HepG2 (cell line): ENCODE measurements around the gene HARS2. TPM values are rescaled to one million over a fixed set of nuclear protein-coding genes. Genes with fewer than 3 reads are reported as not detected.

Experiments
- ATAC-seq: fragments of 200-7000 bp; cut with Tn5 transposase; 3 replicates; pipeline ENCODE4 v1.9.1; 2020; ENCODE audit warnings: mild to moderate bottlenecking, moderate library complexity
- BruUV-seq: library from RNA; stranded (reverse); fragments of 400-500 nt; replicated peaks from 2 replicates; lab custom pipeline; 2021; lab: Mats Ljungman, UMichigan
- CTCF ChIA-PET: fragments of 300-600 bp; formaldehyde crosslinking; extraction: SDS; loops from one replicate; lab custom pipeline; 2021; ENCODE audit warnings: low total read pairs, inconsistent platforms, low intra/inter-chr PET ratio; lab: Yijun Ruan, JAX
- POLR2A ChIA-PET: fragments of 350-600 bp; sonication (Branson Sonifier 250); formaldehyde crosslinking; loops from one replicate; lab custom pipeline; 2020; ENCODE audit warnings: antibody characterized with exemption, inconsistent platforms; lab: Yijun Ruan, JAX
- DNase-seq: peaks from one replicate; pipeline ENCODE4 v3.0.0-alpha.2; 2015; ENCODE audit warnings: low spot score
- FAIRE-seq: peaks from 3 replicates; lab custom pipeline; 2011; peaks lifted over from hg19 to GRCh38; lab: Jason Lieb, UNC
- H2AFZ ChIP-seq: one replicate; pipeline ENCODE4 v1.6.1; 2011; ENCODE audit warnings: low read length, inconsistent platforms
- H3K27ac ChIP-seq: fragments of 300-600 bp; 3 replicates; pipeline ENCODE4 v1.8.0; 2011; ENCODE audit warnings: mixed run types, mild to moderate bottlenecking, mixed read lengths, low read length, inconsistent platforms; ENCODE audit not compliant: insufficient read depth; ENCODE audit errors: extremely low read length
- H3K27me3 ChIP-seq, 2 experiments: fragments of 200-600 bp in 1 of 2; 2 replicates in 1 of 2; 3 replicates in 1 of 2; pipeline versions ENCODE4 v1.6.0 to v1.8.0; 2011; ENCODE audit warnings: low read length in 2 of 2, mild to moderate bottlenecking in 2 of 2, moderate library complexity in 2 of 2, inconsistent platforms in 1 of 2; ENCODE audit not compliant: insufficient read depth in 2 of 2, control insufficient read depth in 1 of 2
- H3K36me3 ChIP-seq, 2 experiments: fragments of 200-600 bp in 1 of 2; replicated peaks in 1 of 2; 2 replicates in 1 of 2; 3 replicates in 1 of 2; pipeline versions ENCODE4 v1.5.1 to v1.8.0; 2011; ENCODE audit warnings: low read length in 2 of 2, inconsistent platforms in 1 of 2; ENCODE audit not compliant: insufficient read depth in 2 of 2, control insufficient read depth in 1 of 2
- H3K4me1 ChIP-seq: 2 replicates; pipeline ENCODE4 v1.5.1; 2012; ENCODE audit warnings: low read length, inconsistent platforms; ENCODE audit not compliant: insufficient read depth
- H3K4me2 ChIP-seq: 2 replicates; pipeline ENCODE4 v1.6.0; 2011; ENCODE audit warnings: low read depth, low read length, inconsistent platforms
- H3K4me3 ChIP-seq, 3 experiments: fragments of 200-600 bp in 1 of 3; sonication (generic), shearing (Covaris generic) in 1 of 3; replicated peaks in 1 of 3; 2 replicates each; pipeline ENCODE4 v1.5.1; 2011 to 2016; ENCODE audit warnings: low read length in 3 of 3, inconsistent platforms in 2 of 3, low read depth in 2 of 3, mild to moderate bottlenecking in 2 of 3, control low read depth in 1 of 3, mixed read lengths in 1 of 3; ENCODE audit not compliant: insufficient read depth in 1 of 3
- H3K79me2 ChIP-seq: one replicate; pipeline ENCODE4 v1.6.1; 2011; ENCODE audit warnings: low read length, inconsistent platforms; ENCODE audit not compliant: insufficient read depth
- H3K9ac ChIP-seq: 2 replicates; pipeline ENCODE4 v1.6.0; 2011; ENCODE audit warnings: mild to moderate bottlenecking, low read depth, low read length, inconsistent platforms; ENCODE audit not compliant: insufficient read depth
- H3K9me3 ChIP-seq: 2 replicates; pipeline ENCODE4 v1.5.1; 2012; ENCODE audit warnings: mild to moderate bottlenecking, low read length
- H4K20me1 ChIP-seq: 2 replicates; pipeline ENCODE4 v1.6.0; 2011; ENCODE audit warnings: inconsistent platforms, mild to moderate bottlenecking, low read length, moderate library complexity; ENCODE audit not compliant: insufficient read depth
- ATRX ChIP-seq: sonication (generic); formaldehyde crosslinking; IDR thresholded peaks from 2 replicates; pipeline ENCODE4 v1.4.0; 2020; ENCODE audit warnings: missing genetic modification reagents, borderline replicate concordance
- FOXJ3 ChIP-seq: sonication (generic); formaldehyde crosslinking; IDR thresholded peaks from 2 replicates; pipeline ENCODE4 v1.4.0; 2020; ENCODE audit warnings: missing genetic modification reagents, mild to moderate bottlenecking, borderline replicate concordance
- GPN1 ChIP-seq: sonication (generic); formaldehyde crosslinking; IDR thresholded peaks from 2 replicates; pipeline ENCODE4 v1.5.1; 2020; ENCODE audit warnings: missing genetic modification reagents, borderline replicate concordance
- GTF3A ChIP-seq: sonication (generic); formaldehyde crosslinking; conservative IDR thresholded peaks from 2 replicates; pipeline ENCODE4 v1.4.0; 2020; ENCODE audit warnings: mild to moderate bottlenecking, missing genetic modification reagents
- NFIC ChIP-seq: IDR thresholded peaks from 2 replicates; pipeline ENCODE4 v1.6.1; 2012; ENCODE audit warnings: mild to moderate bottlenecking, low read length, inconsistent platforms
- RBFOX2 ChIP-seq: fragments of 200-400 bp; formaldehyde crosslinking; IDR thresholded peaks from 2 replicates; pipeline ENCODE4 v1.6.1; 2017; ENCODE audit warnings: low read depth, mild to moderate bottlenecking, low read length
- SMARCC2 ChIP-seq: fragments of 450-650 bp; IDR thresholded peaks from 2 replicates; pipeline ENCODE4 v1.6.1; 2017; ENCODE audit warnings: antibody characterized with exemption, mild to moderate bottlenecking
- ZFY ChIP-seq: sonication (generic); formaldehyde crosslinking; IDR thresholded peaks from 2 replicates; pipeline ENCODE4 v1.4.0; 2020; ENCODE audit warnings: missing genetic modification reagents
- WGBS: methylation state at CpG from one replicate; pipeline ENCODE4 v1.1.6; 2017; ENCODE audit warnings: low lambda C conversion rate; 5-methylcytosine and 5-hydroxymethylcytosine counted together
- in situ Hi-C: cut with HindIII; loops from 2 replicates; pipeline ENCODE4 v1.10.0; 2017; ENCODE audit warnings: low pct_unique_long_range_greater_than_20kb; ENCODE audit not compliant: extremely low pct_ligation_motif_present
- intact Hi-C: fragments of 100-400 bp; cut with micrococcal nuclease; formaldehyde crosslinking; loops from one replicate; pipeline ENCODE4 v1.10.0; 2022; ENCODE audit not compliant: unreplicated experiment
- polyA plus RNA-seq, 8 experiments: library from polyadenylated mRNA; depleted of rRNA in 3 of 8; stranded (reverse) in 7 of 8; unstranded in 1 of 8; fragments of >200 nt; fragmentation: Illumina TruSeq in 4 of 8; extraction: Trizol in 4 of 8; gene quantifications; 2 replicates each; pipeline versions ENCODE4 v1.2.1 to v1.2.3, GENCODE V29; 2011 to 2016; ENCODE audit warnings: low read depth in 4 of 8, missing spikeins in 1 of 8, mixed read lengths in 1 of 8; ENCODE audit not compliant: insufficient read depth in 1 of 8
- total RNA-seq, 5 experiments: library from RNA; depleted of rRNA; stranded (reverse); fragments of >200 nt; fragmentation: Illumina TruSeq; extraction: Trizol; gene quantifications; 2 replicates each; pipeline ENCODE4 v1.2.3, GENCODE V29; 2016; ENCODE audit warnings: low read depth in 1 of 5
- TF ChIP-seq, protein P1 (sequence below): sonication (generic); formaldehyde crosslinking; IDR thresholded peaks from 2 replicates; pipeline ENCODE4 v1.8.1; 2023; ENCODE audit warnings: mild to moderate bottlenecking, missing genetic modification reagents
- TF ChIP-seq, protein P2 (sequence below): IDR thresholded peaks from 2 replicates; pipeline ENCODE4 v1.6.1; 2016; ENCODE audit warnings: mild to moderate bottlenecking, missing biosample characterization, missing genetic modification reagents
- TF ChIP-seq, protein P3 (sequence below): IDR thresholded peaks from 2 replicates; pipeline ENCODE4 v1.6.1; 2016; ENCODE audit warnings: missing compliant biosample characterization, missing genetic modification reagents, borderline replicate concordance

Gene HARS2
- total and polyA plus RNA-seq, 2 of the 13 experiments (the other 11 are each of a cell fraction or from before 2014, with no cell fraction given) = 17.9 to 25.8 TPM

DNA sequence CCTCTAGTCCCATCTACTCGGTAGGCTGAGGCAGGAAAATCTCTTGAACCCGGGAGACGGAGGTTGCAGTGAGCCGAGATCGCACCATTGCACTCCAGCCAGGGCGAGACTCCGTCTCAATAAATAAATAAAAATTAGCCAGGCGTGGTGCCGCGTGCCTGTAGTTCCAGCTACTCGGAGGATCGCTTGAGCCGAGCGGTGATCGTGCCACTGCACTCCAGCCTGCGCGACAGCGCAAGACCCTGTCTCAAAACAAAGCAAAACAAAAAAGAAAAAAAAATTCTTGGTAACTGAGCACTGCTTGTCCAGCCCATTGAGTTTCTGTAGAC is 27.3 kb upstream of the HARS2 start:
- H3K79me2 ChIP-seq = peaks cover 22% of the 10 kb centered on the region
- in situ Hi-C loops = no loop called here
- intact Hi-C loops = loop anchor here (1.0 kb wide), 2 partner anchors 27 to 89 kb away; partner anchors contain the start of genes HARS1 and HARS2
- FAIRE-seq (no peak), DNase-seq (no peak), ATAC-seq (no peak)
- ChIA-PET POLR2A (interaction anchor here (1.0 to 4.9 kb wide), 8 partner anchors 17 to 116 kb away, joined by 3 to 48 read pairs (median 5); partner anchors contain the start of genes EIF4EBP3, HARS1, HARS2 and IK), CTCF (no interaction called here)
- no peaks in the 10 kb centered on the region for H3K9me3 ChIP-seq
- peaks cover 32 to 60% of the 10 kb centered on the region in 2 experiments; a peak in 4 of 5 replicates for H3K36me3 ChIP-seq
- peak overlapping the region; percentile 75 to 100 (median 91); a peak in 5 of 6 replicates for H3K4me3 ChIP-seq
- H3K27me3 ChIP-seq = no peaks in the 10 kb centered on the region; a peak in 1 of 5 replicates
- no peak overlapping the region for H2AFZ ChIP-seq
- 65% methylated on average over 18 of the region's 18 CpGs for WGBS
- BruUV-seq = no TSS peak
- H3K9ac ChIP-seq = peak overlapping the region; percentile 82
- TF ChIP-seq ZFY (CRISPR knock-in tag) = no peak
- TF ChIP-seq, protein P1, sequence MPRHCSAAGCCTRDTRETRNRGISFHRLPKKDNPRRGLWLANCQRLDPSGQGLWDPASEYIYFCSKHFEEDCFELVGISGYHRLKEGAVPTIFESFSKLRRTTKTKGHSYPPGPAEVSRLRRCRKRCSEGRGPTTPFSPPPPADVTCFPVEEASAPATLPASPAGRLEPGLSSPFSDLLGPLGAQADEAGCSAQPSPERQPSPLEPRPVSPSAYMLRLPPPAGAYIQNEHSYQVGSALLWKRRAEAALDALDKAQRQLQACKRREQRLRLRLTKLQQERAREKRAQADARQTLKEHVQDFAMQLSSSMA (CRISPR knock-in tag) = peak; percentile 6; the same call in 1 of the 2 replicates
- 0 out of 2 replicates have a peak, but pooled peaks have one; percentile 27 for TF ChIP-seq FOXJ3 (CRISPR knock-in tag)
- peak overlapping the region; percentile 76 for H3K27ac ChIP-seq
- no peaks in the 10 kb centered on the region for H4K20me1 ChIP-seq
- H3K4me1 ChIP-seq = peaks cover 28% of the 10 kb centered on the region
- peak overlapping the region; percentile 82 for H3K4me2 ChIP-seq

DNA sequence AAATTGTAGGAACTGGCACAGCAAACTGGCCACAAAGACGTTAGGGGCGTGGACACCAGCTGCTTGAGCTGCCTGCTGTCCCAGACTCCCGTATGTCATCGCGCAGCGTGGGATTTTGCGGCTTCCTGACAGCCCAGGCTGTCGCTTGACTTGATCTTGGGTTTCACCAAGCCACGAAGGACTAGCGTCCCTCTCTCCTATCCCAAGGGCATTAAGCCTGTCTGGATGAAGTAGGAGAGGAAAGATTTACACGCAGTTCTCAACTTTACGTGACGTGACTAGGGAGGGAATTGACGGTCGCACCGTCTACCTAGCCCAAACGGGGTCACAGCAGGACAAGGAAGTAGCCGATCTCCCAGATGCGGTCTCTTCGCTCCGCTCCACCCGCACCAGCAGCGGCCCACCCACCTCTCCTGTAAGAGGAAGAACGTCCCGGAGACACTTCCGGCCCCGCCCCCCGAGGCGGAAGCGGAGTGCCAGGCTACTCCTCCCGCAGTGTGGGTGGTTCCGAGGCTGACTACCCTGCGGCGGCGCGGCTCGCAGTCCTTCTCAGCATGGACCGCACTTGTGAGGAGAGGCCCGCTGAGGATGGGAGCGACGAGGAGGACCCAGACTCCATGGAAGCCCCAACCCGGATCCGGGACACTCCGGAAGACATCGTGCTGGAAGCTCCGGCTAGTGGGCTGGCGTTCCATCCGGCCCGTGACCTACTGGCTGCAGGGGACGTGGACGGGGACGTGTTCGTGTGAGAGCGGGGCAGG is 26.7 kb upstream of the HARS2 start, which contains the start of gene WDR55:
Gene WDR55 (plus strand): TSS at position 546 of the 761 bp plus-strand sequence. CDS start 9 bp downstream, at position 555.
- Histone ChIP-seq H3K27ac (peak within 1 kb of the TSS; percentile 76), H4K20me1 (no peaks in the 10 kb centered on the region), H3K79me2 (peaks cover 22% of the 10 kb centered on the region), H3K9me3 (no peaks in the 10 kb centered on the region), H3K4me2 (peak within 1 kb of the TSS; percentile 82), H3K4me1 (peaks cover 28% of the 10 kb centered on the region), H2AFZ (peak within 1 kb of the TSS; percentile 98), H3K9ac (peak within 1 kb of the TSS; percentile 82), H3K4me3 (peak within 1 kb of the TSS; percentile 75 to 100 (median 91)), H3K27me3 (no peaks in the 10 kb centered on the region; a peak in 1 of 5 replicates), H3K36me3 (peaks cover 27 to 60% of the 10 kb centered on the region in 2 experiments; a peak in 4 of 5 replicates)
- peak; percentile 88 for FAIRE-seq
- peak; percentile 99 for ATAC-seq
- TSS peak; percentile 85 for BruUV-seq
- WGBS = under 1% methylated on average over 10 of the region's 54 CpGs
- ChIA-PET POLR2A (interaction anchor here (1.0 to 4.9 kb wide), 8 partner anchors 17 to 117 kb away, joined by 3 to 48 read pairs (median 5); partner anchors contain the start of genes EIF4EBP3, HARS1, HARS2 and IK), CTCF (no interaction called here)
- DNase-seq = peak; percentile 90
- intact Hi-C loops = loop anchor here (1.0 kb wide), 2 partner anchors 27 to 89 kb away; partner anchors contain the start of genes HARS1 and HARS2
- in situ Hi-C loops = no loop called here
- no peak for TF ChIP-seq SMARCC2
- TF ChIP-seq RBFOX2 = peak; percentile 91
- TF ChIP-seq, protein P2, sequence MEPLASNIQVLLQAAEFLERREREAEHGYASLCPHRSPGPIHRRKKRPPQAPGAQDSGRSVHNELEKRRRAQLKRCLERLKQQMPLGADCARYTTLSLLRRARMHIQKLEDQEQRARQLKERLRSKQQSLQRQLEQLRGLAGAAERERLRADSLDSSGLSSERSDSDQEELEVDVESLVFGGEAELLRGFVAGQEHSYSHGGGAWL (CRISPR knock-in tag) = peak; percentile 60; the same call in 1 of the 2 replicates
- TF ChIP-seq, protein P3, sequence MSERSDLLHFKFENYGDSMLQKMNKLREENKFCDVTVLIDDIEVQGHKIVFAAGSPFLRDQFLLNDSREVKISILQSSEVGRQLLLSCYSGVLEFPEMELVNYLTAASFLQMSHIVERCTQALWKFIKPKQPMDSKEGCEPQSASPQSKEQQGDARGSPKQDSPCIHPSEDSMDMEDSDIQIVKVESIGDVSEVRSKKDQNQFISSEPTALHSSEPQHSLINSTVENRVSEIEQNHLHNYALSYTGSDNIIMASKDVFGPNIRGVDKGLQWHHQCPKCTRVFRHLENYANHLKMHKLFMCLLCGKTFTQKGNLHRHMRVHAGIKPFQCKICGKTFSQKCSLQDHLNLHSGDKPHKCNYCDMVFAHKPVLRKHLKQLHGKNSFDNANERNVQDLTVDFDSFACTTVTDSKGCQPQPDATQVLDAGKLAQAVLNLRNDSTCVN (CRISPR knock-in tag) = no peak
- TF ChIP-seq NFIC = no peak
- no peak for TF ChIP-seq GTF3A (CRISPR knock-in tag)
- TF ChIP-seq GPN1 = no peak
- no peak for TF ChIP-seq ATRX
